NCI-H146 treated with DMSO at 0.1 percent for 48 hours (cell line): Measurements from ENCODE around the gene SLCO2B1.

ENCODE experiments used
- DNase-seq: peaks from one replicate; lab custom pipeline; 2025; ENCODE audit not compliant: unreplicated experiment; lab: John Stamatoyannopoulos, UW

The SLCO2B1 gene

DNA sequence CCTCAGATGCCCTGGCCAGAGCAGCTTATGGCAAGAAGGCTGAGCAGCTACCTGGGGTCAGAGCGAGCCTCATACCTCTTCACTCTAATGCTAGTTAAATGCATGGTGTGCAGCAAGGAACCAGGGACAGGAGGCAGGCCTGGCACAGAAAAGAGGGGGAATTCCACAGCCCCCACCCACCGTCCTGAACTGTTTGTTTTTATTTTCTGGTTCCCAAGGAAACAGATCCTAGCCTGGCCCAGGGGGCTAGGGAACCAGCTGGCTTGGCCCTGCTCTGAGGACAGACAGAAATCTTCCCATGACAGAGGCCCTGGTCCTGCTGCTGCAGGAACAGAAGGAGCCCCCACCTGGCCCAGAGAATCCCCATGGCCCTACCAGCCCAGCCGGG, 40.4 kb downstream of the SLCO2B1 start:
- DNase-seq, result no peak

DNA sequence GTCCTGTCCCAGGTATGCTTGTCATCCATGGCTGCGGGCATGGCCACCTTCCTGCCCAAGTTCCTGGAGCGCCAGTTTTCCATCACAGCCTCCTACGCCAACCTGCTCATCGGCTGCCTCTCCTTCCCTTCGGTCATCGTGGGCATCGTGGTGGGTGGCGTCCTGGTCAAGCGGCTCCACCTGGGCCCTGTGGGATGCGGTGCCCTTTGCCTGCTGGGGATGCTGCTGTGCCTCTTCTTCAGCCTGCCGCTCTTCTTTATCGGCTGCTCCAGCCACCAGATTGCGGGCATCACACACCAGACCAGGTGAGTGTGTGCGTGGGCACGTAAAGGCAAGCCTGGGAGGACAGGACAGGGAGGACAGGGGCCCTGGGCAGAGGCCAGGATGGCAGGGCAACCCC, 42.4 kb downstream of the SLCO2B1 start:
- no peak for DNase-seq

DNA sequence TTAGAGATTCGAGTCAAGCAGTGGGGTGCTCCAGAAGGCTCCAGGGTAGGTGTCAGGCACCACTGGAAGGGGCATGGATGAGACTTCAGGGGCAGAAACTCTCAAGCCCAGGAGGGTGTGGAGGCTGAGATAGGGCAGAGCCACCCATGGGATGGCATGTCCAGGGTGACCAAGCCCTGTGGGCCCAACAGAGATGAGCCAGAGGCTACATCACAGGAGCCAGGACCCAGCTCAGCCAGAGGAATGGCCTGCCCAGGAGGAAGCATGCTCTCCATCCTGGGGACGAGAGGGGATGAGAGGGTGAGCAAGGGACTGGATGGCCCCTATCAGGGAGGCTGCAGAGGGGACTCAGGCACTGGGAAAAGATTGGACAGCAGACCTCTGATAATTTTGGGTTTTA, 42.8 kb downstream of the SLCO2B1 start:
- DNase-seq, result no peak

DNA sequence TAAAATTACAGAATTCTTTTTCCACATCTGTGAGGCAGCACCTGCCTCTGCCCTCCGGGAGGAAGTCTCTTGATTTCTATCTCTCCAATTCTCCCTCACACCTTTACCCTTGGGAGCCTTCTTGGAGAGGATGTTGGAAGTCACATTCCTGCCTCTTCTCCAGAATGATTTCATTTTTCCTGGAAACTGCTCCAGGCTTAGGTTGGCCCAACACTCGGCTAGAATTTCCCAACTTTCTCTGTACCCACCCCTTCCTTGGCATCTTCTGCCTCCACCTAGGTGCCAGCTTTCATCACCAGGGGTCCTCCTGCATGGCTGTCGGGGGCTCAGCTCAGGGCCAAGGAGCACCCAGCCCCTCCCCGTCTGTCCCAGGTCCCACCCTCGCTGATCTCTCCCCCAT, 43.2 kb downstream of the SLCO2B1 start:
- no peak for DNase-seq

DNA sequence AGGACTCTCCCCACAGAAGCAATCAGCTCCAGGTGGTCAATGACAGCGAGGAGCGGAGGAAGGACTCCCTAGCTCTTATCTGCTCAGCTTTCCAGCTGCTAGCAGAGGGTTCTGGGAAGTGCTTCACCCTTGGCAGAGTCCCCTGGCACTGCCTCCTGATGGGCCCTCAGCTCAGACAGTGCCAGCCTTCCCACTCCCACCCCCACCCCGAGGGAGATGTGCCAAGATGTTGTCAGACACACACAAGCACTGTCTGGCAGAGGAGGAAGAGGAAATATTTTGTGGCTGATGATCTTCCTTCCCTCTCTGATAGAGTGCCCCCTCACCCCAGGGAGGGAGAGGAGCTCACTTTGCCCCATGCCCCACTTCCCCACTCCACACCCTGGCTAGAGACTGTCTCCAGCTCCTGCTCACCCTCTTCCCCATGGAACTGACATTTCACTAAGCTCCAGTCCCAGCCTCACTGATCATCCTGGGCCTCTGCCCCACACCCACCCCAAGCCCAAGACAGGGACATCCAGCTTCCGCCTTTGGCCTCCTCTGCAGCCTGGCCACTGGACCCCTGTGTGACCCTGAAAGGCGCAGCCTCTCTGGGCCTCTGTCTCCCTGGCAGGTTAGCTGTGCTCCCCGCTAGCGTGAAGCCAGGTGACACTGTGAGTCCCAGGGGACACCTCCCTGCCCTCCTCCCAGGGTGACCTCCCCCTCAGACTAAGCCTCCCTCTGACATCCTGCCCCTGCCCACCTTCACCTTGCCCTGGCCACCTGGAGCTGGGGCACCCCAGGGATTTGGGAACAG, 44.5 kb downstream of the SLCO2B1 start:
- DNase-seq, result no peak

DNA sequence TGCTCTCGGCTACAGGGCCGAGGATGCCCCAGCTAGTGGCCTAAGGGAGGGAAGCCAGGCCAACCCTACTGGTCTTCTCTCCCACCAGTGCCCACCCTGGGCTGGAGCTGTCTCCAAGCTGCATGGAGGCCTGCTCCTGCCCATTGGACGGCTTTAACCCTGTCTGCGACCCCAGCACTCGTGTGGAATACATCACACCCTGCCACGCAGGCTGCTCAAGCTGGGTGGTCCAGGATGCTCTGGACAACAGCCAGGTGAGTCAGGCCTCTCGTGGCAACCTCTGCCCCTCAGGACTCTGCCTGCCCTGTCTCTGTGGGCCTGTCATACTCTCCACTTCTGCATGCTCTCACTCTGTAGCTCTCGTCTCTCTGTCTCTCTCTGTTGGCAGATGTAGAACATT, 45.5 kb downstream of the SLCO2B1 start:
- no peak for DNase-seq

DNA sequence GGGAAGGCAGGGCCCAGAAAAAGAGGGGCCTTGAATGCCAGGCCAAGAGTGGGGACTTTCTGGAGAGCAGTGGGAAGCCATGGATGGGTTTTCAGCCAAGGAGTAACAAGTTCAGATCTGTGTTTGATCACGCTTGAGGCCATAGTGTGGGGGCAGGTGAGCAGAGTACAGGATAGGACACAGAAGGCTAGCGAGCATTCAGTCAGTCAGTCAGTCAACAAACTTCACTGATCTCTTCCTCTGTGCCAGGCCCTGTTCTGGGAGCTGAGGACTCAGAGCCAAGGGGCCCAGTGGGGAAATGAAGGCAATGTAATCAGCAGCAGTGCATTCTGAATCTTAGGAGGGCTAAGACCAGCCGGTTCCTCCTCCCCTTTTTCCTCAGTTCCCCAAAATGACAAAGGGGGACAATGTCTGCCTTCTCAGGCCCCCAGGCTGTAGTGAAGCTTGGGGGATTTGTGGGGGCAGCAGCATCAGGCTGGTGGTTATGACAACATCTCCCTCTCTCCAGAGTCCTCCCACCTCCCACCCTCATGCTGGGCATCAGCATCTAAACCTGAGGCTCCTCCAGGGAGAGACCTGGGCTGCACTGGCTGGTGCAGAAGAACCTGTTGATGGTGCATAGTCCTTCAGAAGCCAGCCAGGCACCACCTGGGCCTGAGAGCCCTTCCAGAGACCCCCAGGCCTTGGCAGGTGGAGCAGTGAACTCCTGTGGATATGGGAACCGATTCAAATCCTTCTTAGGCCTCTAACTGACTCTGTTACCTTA, 46.8 kb downstream of the SLCO2B1 start:
- DNase-seq, result no peak

DNA sequence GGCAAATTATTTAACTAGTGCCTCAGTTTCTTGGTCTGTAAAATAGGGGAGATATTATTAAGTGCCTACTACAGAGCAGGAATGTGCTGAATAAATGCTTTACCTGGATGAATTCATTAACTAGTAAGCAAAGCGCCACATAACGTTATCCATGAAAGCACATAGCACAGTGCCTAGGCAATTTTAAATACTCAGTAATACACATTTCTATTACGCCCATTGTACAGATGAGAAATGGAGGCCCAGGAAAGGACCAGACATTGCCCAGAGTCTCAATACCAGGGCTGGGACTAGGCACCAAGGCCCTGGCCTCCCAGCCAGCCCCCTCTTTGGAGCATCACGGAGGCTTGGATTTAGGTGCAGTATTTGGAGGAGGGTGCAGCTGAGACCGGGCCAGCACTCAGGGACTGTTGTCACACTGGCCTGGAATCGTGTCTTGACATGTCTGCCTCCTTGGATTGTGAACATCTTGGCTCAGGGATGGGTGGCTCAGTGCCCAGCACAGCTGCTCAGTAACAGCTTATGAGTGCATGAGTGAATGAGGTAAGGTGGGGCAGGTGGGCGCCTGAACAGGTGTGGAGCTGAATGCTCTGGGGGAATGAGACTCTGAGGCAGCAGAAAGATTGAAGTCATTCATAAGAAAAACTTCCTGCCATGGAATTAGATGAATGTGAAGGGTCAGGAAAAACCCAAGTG, 47.5 kb downstream of the SLCO2B1 start:
- DNase-seq, result no peak

DNA sequence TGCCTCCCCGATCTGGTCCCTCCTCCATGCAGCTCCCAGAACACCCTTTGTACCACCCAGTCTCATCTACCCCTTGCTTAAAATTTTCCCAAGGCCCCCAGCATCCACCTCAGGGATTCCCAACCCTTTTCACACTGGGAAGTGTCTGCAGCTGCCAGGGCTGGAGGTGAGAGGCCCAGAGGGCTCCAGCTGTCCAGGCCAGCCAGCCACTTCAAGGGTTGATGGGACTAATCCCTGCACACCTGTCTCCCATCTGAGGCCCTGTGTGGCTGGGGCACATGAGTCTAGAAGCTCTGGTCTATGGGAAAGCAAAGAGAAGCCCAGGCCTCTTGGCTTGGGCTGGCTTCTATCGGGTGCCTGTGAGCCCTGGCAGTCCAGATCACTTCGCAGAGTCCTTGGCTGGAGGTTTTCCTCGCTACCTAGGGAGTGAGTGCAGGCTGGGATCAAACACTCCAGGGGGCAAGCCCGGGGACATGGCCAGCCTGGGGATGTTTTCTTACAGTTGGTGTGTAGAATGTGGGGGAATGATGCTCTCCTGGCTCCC, 48.6 kb downstream of the SLCO2B1 start:
- DNase-seq, result no peak

DNA sequence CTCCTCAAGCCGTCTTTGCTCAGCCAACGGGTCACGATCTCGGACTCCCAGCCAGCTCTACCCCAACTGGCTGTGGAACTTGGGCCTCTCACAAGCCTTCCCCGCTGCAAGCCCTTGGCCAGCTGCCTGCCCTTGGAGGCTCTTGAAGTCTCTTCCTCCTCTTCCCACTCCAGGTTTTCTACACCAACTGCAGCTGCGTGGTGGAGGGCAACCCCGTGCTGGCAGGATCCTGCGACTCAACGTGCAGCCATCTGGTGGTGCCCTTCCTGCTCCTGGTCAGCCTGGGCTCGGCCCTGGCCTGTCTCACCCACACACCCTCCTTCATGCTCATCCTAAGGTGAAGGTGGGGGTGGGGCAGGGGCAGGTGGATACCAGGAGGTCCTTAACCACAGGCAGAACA, 49.1 kb downstream of the SLCO2B1 start:
- DNase-seq, result no peak

DNA sequence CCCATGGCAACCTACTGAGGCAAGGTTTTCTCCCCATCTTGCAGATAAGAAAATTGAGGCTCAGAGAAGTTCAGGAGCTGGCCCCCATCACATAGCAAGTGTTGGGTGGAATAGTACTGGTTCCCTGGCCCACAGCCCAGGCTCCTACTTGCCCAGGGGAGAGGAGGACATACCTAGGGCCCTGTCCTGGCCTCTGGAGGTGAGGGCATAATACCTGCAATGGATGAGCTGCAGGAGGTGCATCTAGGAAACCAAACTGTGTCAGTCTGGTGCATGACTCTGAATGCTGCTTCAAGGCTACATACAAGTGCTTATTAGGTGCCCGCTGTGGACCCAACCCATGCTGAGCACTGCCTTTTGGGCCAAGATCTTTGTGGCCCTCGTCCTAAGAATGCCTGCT, 49.6 kb downstream of the SLCO2B1 start:
- no peak for DNase-seq

DNA sequence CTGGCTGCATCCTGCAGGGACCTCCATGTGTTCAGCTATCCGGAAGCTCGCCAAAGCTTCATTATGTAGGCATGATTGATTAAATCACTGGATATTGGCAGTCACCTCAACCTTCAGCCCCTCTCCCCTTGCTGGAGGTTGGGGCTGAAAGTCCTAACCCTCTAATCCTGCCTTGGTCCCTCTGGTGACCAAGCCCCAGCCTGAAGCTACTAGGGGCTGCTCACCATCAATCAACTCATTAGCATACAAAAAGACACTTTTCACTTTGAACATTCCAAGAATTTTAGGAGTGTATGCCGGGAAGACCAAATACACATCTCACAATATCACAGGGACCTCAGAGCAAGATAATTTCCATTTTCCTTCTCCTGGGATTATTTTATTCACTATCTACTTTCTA, 50.9 kb downstream of the SLCO2B1 start:
- DNase-seq, result no peak

DNA sequence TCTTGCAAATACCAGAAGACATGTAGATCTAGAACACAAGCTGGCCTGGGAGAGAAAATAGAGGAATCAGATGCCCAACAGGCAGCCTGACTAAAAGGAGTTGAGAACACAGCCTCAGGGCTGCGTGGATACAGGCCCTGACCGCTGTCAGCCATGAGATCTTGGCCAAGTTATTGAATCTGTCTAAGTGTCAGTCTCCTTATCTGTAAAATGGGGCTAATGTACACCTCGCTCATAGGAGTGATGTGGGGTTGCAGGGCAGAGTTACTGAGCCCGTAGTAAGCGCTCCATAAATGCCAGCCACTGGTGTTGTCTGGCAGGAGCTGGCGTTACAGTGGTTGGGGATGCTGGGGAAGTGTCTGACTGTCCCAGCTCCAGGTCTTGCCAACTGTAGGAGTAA, 51.3 kb downstream of the SLCO2B1 start:
- DNase-seq, result no peak

DNA sequence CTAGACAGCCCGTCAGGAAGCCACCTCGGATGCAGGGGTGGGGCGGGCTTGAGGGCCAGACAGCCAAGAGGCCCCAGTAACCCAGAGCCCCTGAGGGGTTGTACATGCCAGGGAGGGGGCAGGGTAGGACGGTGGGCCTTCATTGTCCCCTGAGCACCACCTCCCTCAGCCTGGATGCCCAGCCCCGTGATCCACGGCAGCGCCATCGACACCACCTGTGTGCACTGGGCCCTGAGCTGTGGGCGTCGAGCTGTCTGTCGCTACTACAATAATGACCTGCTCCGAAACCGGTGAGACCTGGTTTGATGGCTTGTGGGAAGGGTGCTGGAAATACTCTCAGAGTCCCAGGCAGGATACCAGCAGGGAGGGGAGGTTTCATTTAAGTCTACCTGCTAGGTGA, 52.2 kb downstream of the SLCO2B1 start:
- no peak for DNase-seq

DNA sequence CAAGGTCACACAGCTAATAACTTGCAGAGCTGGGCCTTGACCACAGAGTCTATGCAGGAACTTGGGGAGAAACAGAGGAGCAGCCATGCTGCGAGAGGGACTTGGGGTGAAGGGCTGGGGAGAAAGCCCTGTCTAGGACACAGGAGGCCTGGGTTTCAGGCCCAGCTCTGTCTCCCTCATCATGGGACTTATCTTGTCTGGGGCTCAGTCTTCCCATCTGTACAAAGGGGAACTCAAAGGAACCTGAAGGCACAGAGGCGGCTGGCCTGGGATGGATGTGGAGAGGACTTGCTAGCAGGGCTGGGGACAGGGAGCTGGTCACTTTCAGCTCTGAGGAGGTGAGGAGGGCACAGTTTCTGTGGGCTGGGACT, 52.7 kb downstream of the SLCO2B1 start:
- DNase-seq, result no peak

DNA sequence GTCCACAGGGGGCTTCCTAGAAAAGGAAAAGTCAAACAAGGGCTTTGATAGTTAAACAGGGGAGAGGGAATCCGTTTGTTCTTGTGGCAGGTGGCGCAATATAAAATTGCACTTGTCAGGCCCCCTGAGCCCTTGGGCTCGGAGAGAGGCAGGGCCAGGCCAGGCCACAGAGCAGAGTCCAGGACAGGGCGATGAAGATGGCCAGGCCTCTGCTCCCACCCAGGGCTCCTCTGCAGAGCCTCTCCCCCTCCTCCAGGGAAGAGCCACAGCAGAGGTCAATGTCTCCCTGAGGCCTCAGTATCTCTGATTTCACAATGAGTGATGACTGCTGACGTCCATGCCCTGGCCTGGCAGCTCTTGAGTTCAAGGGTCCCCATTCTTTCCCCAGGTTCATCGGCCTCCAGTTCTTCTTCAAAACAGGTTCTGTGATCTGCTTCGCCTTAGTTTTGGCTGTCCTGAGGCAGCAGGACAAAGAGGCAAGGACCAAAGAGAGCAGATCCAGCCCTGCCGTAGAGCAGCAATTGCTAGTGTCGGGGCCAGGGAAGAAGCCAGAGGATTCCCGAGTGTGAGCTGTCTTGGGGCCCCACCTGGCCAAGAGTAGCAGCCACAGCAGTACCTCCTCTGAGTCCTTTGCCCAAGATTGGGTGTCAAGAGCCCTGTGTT, 53.2 kb downstream of the SLCO2B1 start:
- DNase-seq, result no peak

DNA sequence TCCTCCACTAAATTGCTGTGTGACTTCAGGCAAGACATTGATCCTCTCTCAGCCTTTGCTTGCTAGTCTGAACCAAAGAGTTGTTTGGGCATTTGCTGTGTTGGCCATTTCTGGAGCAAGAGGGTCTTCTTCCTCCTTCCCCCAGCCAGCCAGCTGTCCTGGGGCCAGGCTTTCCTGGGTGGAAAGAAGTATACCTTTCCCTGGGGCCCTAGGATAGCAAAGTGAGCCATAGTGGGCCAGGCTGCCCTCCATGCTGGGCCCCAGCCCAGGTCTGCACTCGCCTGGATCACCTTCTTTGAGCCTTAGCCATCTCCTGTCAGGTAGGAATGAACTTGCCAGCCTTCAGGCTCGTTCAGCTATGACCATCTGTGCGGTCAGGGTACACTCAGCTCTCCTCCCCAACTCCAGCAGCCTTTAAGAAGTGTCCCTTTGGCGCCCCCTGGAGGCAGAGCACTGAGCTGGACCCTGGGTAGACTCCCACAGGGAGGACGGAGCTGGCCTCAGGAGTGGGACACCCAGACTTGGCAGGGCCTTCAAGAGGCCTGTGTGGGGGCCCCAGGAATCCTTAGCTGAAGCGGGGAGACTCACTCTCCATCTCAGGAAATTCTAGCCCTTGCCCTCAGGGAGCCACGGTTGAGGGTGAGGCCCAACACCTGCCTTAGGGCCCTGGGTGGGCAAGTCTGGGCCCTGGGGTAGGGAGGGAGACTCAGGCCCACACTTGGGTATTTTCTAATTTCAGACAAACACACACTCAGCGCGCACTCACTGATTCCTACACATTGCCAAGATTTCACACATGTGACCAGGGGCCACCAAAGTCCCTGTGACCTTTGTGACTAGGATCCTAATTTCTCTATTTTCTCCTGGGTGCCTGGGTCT, 54.0 kb downstream of the SLCO2B1 start:
- DNase-seq, result peak; percentile 37

DNA sequence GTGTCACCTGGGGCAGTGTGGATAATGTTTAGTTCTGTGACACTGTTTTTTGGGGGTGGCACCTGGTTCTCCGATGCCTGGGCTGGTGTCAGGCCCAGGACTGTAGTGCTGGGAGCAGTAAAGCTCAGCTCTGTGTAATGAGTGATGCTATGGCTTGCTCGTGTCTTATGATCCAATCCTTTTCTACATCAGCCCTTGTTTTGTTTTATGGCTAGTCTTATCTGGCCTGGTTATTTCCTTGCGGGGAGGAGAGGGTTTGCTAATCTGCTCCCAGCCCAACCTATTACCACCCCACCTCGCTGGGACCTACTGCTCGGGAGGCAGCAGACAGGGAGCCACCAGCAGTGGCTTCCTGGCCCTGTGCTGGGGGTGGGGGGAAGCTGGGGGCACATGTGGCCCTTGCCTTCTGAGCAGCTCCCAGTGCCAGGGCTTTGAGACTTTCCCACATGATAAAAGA, 54.7 kb downstream of the SLCO2B1 start:
- DNase-seq, result no peak

DNA sequence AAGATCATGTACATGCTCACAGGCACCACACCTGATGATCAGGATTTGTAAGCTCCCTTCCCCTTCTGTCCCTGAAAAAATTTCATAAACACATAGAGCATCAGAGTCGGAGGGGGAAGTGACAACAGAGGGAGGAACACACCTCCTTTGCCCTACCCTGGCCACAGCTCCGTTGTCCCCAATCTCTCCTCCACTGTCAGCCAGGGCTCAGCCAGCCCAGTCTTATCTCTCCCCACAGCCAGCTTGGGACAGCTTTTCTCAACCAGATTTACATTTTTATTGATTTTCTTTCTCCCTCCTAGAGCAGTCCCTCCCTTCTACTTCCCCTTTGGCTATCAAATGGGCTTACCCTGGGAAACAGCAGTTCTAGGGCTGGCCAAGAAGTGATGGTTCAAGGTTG, 57.5 kb downstream of the SLCO2B1 start:
- no peak for DNase-seq

DNA sequence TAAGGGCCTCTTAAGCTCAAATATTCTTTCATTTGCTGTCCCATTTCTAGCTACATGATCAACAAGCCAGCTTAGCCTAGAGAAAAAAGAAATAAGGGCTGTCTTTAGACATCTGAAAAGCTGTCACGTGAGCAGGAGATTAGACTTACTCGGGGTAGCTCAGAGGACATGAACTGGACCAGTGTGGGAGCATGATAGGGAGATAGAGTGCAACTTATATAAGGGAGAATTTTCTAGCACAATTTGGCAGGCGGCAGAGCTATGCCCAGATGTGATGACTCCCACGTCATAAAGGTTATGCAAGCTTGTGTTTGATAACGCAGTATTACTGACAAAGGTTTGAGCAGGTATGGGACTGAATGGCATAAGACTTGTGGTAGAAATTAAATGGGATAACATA, 61.5 kb downstream of the SLCO2B1 start:
- DNase-seq, result no peak
